Sciatic nerve (tissue), 2 donors: Measurements from ENCODE around the gene LRRC4B. TPM values are rescaled to one million over a fixed set of nuclear protein-coding genes. Genes with fewer than 3 reads are reported as not detected.
"Not testable (repeated sequence)": the region's sequence is repeated elsewhere in the genome, so short reads cannot be mapped to it uniquely, and the experiment has no call there.

ENCODE experiments used
- ATAC-seq: fragments of 200-7000 bp; cut with Tn5 transposase; one replicate; pipeline ENCODE4 v1.9.1; 2020; ENCODE audit warnings: mild to moderate bottlenecking, moderate library complexity
- DNase-seq: peaks from one replicate; pipeline ENCODE4 v3.0.0-alpha.2; 2020; ENCODE audit warnings: low spot score
- intact Hi-C: fragments of 100-400 bp; cut with DNase I; formaldehyde crosslinking; loops from one replicate; pipeline ENCODE4 v1.14.2; 2022
- total RNA-seq: library from RNA; stranded (reverse); fragmentation: NEBNext Ultra II Directional; extraction: Animal tissue kit (Norgen Biotek cat#: 25700); gene quantifications from one replicate; pipeline ENCODE4 v1.2.1, GENCODE V29; 2021
- donor health status: DM: no; HTN: no; CAD: no.
- donor health status: DM: no; HTN: no; CAD: no.

Gene LRRC4B
- total RNA-seq, 1 donor from 2014 or later: 3.5 TPM

- ATAC-seq, intact Hi-C loops, DNase-seq: not testable (repeated sequence)
Measured at GRCh38 chr19:50576769-50577168, 8.5 kb upstream of the LRRC4B start.

- DNase-seq (no peak), ATAC-seq (no peak)
- intact Hi-C loops: no loop called here
Measured at GRCh38 chr19:50573741-50574461, 5.7 kb upstream of the LRRC4B start.

GRCh38 chr19:50570997-50571396 is 2.8 kb upstream of the LRRC4B start:
- ATAC-seq (no peak), DNase-seq (no peak)
- intact Hi-C loops: no loop called here

GRCh38 chr19:50569938-50570540 is 1.8 kb upstream of the LRRC4B start:
- DNase-seq (no peak), ATAC-seq (no peak)
- intact Hi-C loops: no loop called here

- ATAC-seq (no peak), DNase-seq (no peak)
- intact Hi-C loops: no loop called here
Measured at GRCh38 chr19:50568728-50569698, 778 bp upstream of the LRRC4B start.

- ATAC-seq (no peak), DNase-seq (no peak)
- intact Hi-C loops: no loop called here
Measured at GRCh38 chr19:50567052-50567841, 988 bp downstream of the LRRC4B start.

GRCh38 chr19:50565984-50566903 is 2.0 kb downstream of the LRRC4B start:
- intact Hi-C loops: no loop called here
- no peak for ATAC-seq
- no peak for DNase-seq

- DNase-seq (no peak), ATAC-seq (no peak)
- intact Hi-C loops: no loop called here
Measured at GRCh38 chr19:50564229-50565105, 3.8 kb downstream of the LRRC4B start.

- intact Hi-C loops: no loop called here
- ATAC-seq (no peak), DNase-seq (no peak)
Measured at GRCh38 chr19:50563597-50563996, 4.6 kb downstream of the LRRC4B start.

GRCh38 chr19:50562996-50563395 is 5.2 kb downstream of the LRRC4B start:
- intact Hi-C loops: no loop called here
- no peak for DNase-seq

GRCh38 chr19:50562329-50562728 is 5.9 kb downstream of the LRRC4B start:
- DNase-seq: no peak
- intact Hi-C loops: no loop called here
- ATAC-seq: no peak

More at GRCh38 chr19:50562996-50563395, 5.2 kb downstream of the LRRC4B start:
- ATAC-seq: no peak

- intact Hi-C loops: no loop called here
- no peak for DNase-seq
- ATAC-seq: no peak
Measured at GRCh38 chr19:50559636-50560035, 8.6 kb downstream of the LRRC4B start.

- intact Hi-C loops: no loop called here
Measured at GRCh38 chr19:50558449-50558848, 9.8 kb downstream of the LRRC4B start.

GRCh38 chr19:50558039-50558438 is 10.2 kb downstream of the LRRC4B start:
- intact Hi-C loops: no loop called here
- DNase-seq: no peak

More at GRCh38 chr19:50558449-50558848, 9.8 kb downstream of the LRRC4B start:
- DNase-seq (no peak), ATAC-seq (no peak)

GRCh38 chr19:50557009-50557613 is 11.1 kb downstream of the LRRC4B start:
- DNase-seq: no peak
- intact Hi-C loops: no loop called here
- no peak for ATAC-seq

More at GRCh38 chr19:50558039-50558438, 10.2 kb downstream of the LRRC4B start:
- no peak for ATAC-seq

GRCh38 chr19:50556282-50557008 is 11.8 kb downstream of the LRRC4B start:
- peak; percentile 77 for ATAC-seq
- intact Hi-C loops: no loop called here

More at GRCh38 chr19:50556282-50557008, 11.8 kb downstream of the LRRC4B start:
- DNase-seq: peak; percentile 84
